Measurements from ENCODE around the gene SH3BGRL3.

DNA sequence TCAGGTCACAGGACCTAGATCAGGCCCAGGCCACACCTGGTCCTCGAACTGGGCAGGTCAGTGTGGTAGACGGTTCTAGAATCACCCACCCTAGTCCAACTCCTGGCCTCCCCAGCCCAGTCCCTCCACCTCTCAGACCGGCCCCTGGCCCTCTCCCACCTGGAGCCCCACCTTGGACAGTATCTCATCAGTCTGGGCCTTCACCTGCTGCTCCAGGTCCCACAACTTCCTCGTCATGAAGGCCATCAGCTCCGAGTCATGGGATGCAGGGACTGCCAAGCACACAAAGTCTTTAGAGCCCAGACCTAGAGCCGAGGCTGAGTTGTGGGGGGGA, 17.9 kb downstream of the SH3BGRL3 start:
- TF ChIP-seq POLR2AphosphoS5 (IDR thresholded peaks at IDR 0.05) (no peak), POLR2A (IDR thresholded peaks at IDR 0.05) (no peak)
- TF ChIP-seq, protein P1, sequence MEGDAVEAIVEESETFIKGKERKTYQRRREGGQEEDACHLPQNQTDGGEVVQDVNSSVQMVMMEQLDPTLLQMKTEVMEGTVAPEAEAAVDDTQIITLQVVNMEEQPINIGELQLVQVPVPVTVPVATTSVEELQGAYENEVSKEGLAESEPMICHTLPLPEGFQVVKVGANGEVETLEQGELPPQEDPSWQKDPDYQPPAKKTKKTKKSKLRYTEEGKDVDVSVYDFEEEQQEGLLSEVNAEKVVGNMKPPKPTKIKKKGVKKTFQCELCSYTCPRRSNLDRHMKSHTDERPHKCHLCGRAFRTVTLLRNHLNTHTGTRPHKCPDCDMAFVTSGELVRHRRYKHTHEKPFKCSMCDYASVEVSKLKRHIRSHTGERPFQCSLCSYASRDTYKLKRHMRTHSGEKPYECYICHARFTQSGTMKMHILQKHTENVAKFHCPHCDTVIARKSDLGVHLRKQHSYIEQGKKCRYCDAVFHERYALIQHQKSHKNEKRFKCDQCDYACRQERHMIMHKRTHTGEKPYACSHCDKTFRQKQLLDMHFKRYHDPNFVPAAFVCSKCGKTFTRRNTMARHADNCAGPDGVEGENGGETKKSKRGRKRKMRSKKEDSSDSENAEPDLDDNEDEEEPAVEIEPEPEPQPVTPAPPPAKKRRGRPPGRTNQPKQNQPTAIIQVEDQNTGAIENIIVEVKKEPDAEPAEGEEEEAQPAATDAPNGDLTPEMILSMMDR (IDR thresholded peaks at IDR 0.05): no peak
